D721Med (cell line): ENCODE measurements around the gene PLEKHH3.

ENCODE experiments used
- DNase-seq: peaks from one replicate; pipeline ENCODE4 v3.0.0; 2011; ENCODE audit warnings: low spot score; ENCODE audit not compliant: insufficient read length
- FAIRE-seq: peaks from 2 replicates; lab custom pipeline; 2011; peaks lifted over from hg19 to GRCh38; lab: Jason Lieb, UNC
- TF ChIP-seq, protein P1 (sequence below): IDR thresholded peaks from 2 replicates; pipeline ENCODE4 v1.5.1; 2012; ENCODE audit warnings: mild to moderate bottlenecking, control low read depth; ENCODE audit not compliant: insufficient read depth; ENCODE audit errors: missing control alignments

Gene PLEKHH3

DNA sequence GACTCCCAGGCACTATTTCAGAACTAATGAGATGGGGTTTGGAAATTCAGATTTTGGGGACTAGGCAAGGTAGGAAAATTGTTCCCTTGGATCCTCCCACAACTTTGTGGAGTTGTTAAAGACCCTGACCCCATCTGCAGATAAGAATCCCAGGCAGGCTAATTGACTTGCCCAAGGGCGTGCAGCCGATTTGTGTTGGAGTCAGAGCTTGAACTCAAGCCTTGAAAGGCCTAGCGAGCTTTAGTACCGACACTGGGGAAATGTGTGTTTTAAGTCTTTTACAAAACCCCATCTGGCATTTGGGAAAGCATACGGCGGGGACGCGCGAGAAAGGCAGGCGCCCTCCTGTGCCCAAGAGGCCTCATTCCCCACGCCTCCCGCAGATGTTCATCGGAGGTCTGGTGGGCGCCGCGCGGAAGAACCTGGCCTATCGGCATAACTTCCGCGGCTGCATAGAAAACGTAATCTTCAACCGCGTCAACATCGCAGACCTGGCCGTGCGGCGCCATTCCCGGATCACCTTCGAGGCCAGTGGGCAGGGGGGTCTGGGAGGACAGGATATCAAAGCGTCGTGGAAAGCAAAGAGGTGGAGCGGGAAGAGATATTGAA is 9.8 kb upstream of the PLEKHH3 start:
- FAIRE-seq (no peak), DNase-seq (no peak)
- TF ChIP-seq, protein P1, sequence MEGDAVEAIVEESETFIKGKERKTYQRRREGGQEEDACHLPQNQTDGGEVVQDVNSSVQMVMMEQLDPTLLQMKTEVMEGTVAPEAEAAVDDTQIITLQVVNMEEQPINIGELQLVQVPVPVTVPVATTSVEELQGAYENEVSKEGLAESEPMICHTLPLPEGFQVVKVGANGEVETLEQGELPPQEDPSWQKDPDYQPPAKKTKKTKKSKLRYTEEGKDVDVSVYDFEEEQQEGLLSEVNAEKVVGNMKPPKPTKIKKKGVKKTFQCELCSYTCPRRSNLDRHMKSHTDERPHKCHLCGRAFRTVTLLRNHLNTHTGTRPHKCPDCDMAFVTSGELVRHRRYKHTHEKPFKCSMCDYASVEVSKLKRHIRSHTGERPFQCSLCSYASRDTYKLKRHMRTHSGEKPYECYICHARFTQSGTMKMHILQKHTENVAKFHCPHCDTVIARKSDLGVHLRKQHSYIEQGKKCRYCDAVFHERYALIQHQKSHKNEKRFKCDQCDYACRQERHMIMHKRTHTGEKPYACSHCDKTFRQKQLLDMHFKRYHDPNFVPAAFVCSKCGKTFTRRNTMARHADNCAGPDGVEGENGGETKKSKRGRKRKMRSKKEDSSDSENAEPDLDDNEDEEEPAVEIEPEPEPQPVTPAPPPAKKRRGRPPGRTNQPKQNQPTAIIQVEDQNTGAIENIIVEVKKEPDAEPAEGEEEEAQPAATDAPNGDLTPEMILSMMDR: no peak

DNA sequence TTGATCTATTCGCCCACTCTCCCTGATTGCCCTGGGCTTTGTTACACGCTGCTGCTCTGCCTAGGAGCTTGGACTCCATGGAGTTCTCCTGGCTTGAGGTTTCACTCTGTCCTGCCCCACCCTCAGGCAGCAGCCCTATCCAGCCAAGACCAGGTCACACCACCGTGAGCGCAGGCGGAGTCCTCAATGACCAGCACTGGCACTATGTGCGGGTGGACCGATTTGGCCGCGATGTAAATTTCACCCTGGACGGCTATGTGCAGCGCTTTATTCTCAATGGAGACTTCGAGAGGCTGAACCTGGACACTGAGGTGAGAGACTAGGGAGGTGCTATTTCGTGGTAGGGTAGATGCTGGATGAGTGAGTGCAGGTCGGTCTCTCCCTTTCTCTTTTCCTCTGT is 9.0 kb upstream of the PLEKHH3 start:
- DNase-seq (no peak), FAIRE-seq (no peak)
- TF ChIP-seq, protein P1: no peak

DNA sequence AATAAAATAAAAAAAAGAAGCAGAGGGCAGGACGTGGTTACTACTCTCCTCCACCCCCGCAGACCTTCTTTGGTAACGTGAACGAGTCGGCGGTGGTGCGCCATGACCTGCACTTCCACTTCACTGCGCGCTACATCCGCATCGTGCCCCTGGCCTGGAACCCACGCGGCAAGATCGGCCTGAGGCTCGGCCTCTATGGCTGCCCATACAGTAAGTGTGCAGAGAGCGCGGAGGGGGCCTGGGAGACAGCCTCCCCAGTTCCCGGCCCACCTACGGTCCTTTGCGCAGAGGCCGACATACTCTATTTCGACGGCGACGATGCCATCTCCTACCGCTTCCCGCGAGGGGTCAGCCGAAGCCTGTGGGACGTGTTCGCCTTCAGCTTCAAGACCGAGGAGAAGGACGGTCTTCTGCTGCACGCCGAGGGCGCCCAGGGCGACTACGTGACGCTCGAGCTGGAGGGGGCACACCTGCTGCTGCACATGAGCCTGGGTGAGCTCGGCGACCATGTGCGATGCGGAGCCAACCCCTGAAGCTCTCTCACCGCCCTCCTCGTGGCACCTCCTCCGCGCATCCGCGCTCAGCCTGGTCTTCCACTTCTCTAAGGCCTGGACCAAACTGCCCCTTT is 8.2 kb upstream of the PLEKHH3 start:
- DNase-seq (no peak), FAIRE-seq (no peak)
- TF ChIP-seq, protein P1: no peak

DNA sequence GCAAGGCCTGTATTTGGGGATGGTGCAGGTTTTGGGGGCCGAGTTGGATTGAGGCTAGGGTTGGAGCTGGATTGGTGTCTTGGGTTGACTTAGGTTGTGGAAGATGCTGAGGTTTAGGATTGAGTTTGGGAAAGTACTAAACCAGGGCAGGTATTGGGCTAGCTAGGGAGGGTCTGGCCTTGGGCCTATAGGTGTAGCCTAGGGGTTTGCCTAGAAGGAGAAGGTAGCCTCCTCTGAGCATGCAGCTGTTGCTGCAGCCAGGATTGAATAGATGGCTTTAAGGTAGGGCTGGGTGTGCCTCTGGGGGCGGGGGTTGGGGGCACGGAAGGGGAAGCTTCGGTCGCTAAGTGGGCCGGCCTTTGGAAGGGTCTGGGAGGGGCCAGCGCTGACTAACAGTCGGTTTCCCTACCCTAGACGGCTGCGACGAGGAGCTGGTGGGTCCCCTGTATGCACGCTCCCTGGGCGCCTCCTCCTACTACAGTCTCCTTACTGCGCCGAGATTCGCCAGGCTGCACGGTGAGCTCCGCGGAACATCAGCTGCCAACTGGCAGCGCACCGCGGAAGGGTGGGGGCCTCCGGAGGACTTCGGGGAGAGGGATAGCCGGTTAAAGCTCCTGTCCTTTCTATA is 6.7 kb upstream of the PLEKHH3 start:
- DNase-seq: no peak
- TF ChIP-seq, protein P1: no peak
- FAIRE-seq: no peak

DNA sequence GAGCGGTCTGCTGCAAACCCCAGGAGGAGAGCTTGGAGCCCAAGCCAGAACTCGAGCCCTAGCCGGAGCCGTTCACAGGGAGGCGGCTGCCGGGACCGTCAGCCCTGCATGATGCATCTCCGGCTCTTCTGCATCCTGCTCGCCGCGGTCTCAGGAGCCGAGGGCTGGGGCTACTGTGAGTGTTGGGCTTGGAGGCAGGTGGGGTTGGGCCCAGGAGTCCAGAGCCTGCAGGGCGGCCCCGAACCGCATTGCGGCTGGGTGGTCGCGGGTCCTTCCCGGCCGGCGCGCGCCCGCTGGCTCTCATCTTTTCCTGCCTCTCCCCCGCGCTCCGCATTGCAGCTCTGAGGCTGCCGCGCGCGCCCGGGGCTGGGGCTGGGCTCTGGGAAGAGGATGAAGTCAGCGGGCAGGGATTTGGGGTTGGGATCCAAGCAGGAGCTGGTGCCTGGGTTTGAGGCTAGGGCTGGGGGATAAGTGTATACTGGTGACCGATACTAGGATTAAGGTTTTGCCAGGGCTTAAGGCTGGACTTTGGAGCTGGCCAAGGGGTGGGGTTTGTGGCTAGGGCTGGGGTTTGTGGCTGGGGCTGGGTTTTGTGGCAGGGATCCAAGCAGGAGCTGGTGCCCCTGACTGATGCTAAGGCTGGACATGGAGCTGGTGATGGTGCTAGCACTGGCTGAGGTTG is 6.1 kb upstream of the PLEKHH3 start:
- peak; percentile 69 for DNase-seq
- FAIRE-seq: no peak
- TF ChIP-seq, protein P1: no peak

DNA sequence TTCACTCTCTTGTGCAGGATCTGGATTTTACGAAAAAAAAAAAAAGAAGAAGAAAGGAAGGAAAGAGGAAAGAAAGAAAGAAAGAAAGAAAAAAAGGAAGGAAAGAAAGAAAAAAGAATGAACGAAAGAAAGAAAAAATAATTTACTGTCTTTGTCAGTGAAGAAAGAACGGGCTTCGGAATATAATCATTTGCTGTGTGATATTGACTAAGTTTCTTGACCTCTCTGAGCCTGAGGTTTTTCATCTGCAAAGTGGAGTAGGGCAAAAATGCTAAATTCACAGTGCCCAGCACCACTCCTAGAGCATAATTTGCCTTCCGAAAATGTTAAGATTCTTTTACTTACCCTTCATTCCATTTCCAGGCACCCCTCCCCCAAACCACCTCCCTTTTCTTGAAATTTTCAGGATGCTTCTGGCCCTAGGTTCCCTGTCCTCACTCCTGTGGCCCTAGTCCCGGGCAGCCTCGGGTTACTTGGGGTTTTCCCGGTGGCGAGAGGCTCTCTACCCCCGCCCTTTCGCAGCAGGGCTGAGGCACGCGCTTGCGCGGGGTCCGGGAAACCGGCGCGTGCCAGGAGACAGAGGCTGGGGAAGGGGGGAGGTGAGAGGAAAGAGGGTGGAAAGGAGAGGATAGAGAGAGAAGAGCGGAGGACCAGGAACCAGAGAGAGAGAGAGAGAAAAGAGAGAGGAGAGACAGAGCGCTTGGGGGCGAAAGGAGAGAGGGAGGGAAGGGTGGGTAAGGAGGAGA is 5.4 kb upstream of the PLEKHH3 start, which contains the start of gene CNTNAP1:
Gene CNTNAP1 (plus strand): TSS at position 556 of the 746 bp plus-strand sequence. CDS start 299 bp downstream, outside the sequence.
- TF ChIP-seq, protein P1: no peak
- DNase-seq (peak; percentile 90), FAIRE-seq (no peak)
